H1 (cell line): ENCODE data around the gene STIM2. TPM values are rescaled to one million over a fixed set of nuclear protein-coding genes. Genes with fewer than 3 reads are reported as not detected.

Experiments used
- CTCF ChIA-PET: fragments of 300-600 bp; sonication (Branson Sonifier 250); formaldehyde crosslinking; loops from one replicate; lab custom pipeline; 2021; ENCODE audit not compliant: partially characterized antibody; lab: Charles Lee
- POLR2A ChIA-PET: fragments of 300-600 bp; sonication (Branson Sonifier 250); formaldehyde crosslinking; loops from one replicate; lab custom pipeline; 2021; ENCODE audit warnings: inconsistent platforms; ENCODE audit not compliant: partially characterized antibody; lab: Charles Lee
- DNase-seq, 2 experiments: peaks; one replicate each; pipeline versions ENCODE4 v3.0.0 to v3.0.0-alpha.2; 2010 to 2022; ENCODE audit warnings: low spot score in 2 of 2, low read depth in 1 of 2, mixed read lengths in 1 of 2
- FAIRE-seq: peaks from 2 replicates; lab custom pipeline; 2011; peaks lifted over from hg19 to GRCh38; lab: Jason Lieb, UNC
- H2AFZ ChIP-seq: 2 replicates; pipeline ENCODE4 v1.8.1; 2012; ENCODE audit warnings: low read length, inconsistent platforms
- H2AK5ac ChIP-seq: 2 replicates; pipeline ENCODE4 v1.6.1; 2013; ENCODE audit warnings: low read depth, low read length
- H2BK120ac ChIP-seq: replicated peaks from 2 replicates; pipeline ENCODE3; 2013; ENCODE audit warnings: low read depth, low read length, inconsistent platforms
- H2BK12ac ChIP-seq: 2 replicates; pipeline ENCODE4 v1.6.1; 2013; ENCODE audit warnings: low read depth, low read length
- H2BK15ac ChIP-seq: 2 replicates; pipeline ENCODE4 v1.6.1; 2013; ENCODE audit warnings: low read length
- H2BK20ac ChIP-seq: 2 replicates; pipeline ENCODE4 v1.6.1; 2013; ENCODE audit warnings: low read length
- H2BK5ac ChIP-seq: 2 replicates; pipeline ENCODE4 v1.6.1; 2013; ENCODE audit warnings: low read depth, low read length
- H3K14ac ChIP-seq: 2 replicates; pipeline ENCODE4 v1.6.1; 2013; ENCODE audit warnings: inconsistent platforms; ENCODE audit not compliant: insufficient read length
- H3K18ac ChIP-seq: 2 replicates; pipeline ENCODE4 v1.6.1; 2013; ENCODE audit warnings: low read length; ENCODE audit errors: extremely low read depth
- H3K23ac ChIP-seq: 2 replicates; pipeline ENCODE4 v1.6.1; 2013; ENCODE audit warnings: inconsistent platforms; ENCODE audit not compliant: insufficient read length
- H3K23me2 ChIP-seq: 2 replicates; pipeline ENCODE4 v1.6.1; 2013; ENCODE audit warnings: low read depth, low read length
- H3K27ac ChIP-seq: 2 replicates; pipeline ENCODE4 v1.6.1; 2011; ENCODE audit warnings: low read depth, low read length, inconsistent platforms
- H3K27me3 ChIP-seq, 4 experiments: replicated peaks in 1 of 4; 1 replicate in 1 of 4; 2 replicates in 3 of 4; pipeline versions ENCODE4 v1.6.1 to v1.8.1; 2011 to 2013; ENCODE audit warnings: low read length in 3 of 4, mild to moderate bottlenecking in 3 of 4, inconsistent platforms in 2 of 4, mixed read lengths in 2 of 4, moderate library complexity in 1 of 4; ENCODE audit not compliant: control insufficient read depth in 3 of 4, insufficient read depth in 3 of 4; ENCODE audit errors: extremely low read depth in 1 of 4
- H3K36me3 ChIP-seq, 4 experiments: 2 replicates each; pipeline versions ENCODE4 v1.6.1 to v1.8.1; 2011 to 2013; ENCODE audit warnings: mild to moderate bottlenecking in 4 of 4, low read length in 3 of 4, moderate library complexity in 2 of 4, control low read depth in 1 of 4, inconsistent platforms in 1 of 4; ENCODE audit not compliant: insufficient read depth in 4 of 4, control insufficient read depth in 2 of 4
- H3K4ac ChIP-seq: replicated peaks from 2 replicates; pipeline ENCODE3; 2013; ENCODE audit warnings: low read length, low read depth, mixed read lengths, inconsistent platforms; ENCODE audit not compliant: insufficient read length
- H3K4me1 ChIP-seq, 4 experiments: replicated peaks in 1 of 4; 1 replicate in 1 of 4; 2 replicates in 3 of 4; pipeline versions ENCODE4 v1.6.1 to v1.8.1; 2011 to 2013; ENCODE audit warnings: low read length in 3 of 4, inconsistent platforms in 2 of 4, mixed read lengths in 1 of 4; ENCODE audit not compliant: insufficient read depth in 4 of 4, control insufficient read depth in 3 of 4
- H3K4me2 ChIP-seq, 2 experiments: 2 replicates each; pipeline versions ENCODE4 v1.6.1 to v1.8.1; 2011 to 2013; ENCODE audit warnings: low read depth in 2 of 2, low read length in 2 of 2, control low read depth in 1 of 2, inconsistent platforms in 1 of 2, mild to moderate bottlenecking in 1 of 2; ENCODE audit not compliant: insufficient read depth in 1 of 2
- H3K4me3 ChIP-seq, 4 experiments: fragments of 200-600, 300-600 bp in 1 of 4; sonication (generic), shearing (Covaris generic), sonication (Bioruptor Twin) in 1 of 4; 2 replicates each; pipeline versions ENCODE4 v1.5.1 to v1.8.1; 2011 to 2016; ENCODE audit warnings: low read length in 4 of 4, low read depth in 3 of 4, control low read depth in 2 of 4, inconsistent platforms in 2 of 4, mild to moderate bottlenecking in 2 of 4, mixed read lengths in 1 of 4, moderate library complexity in 1 of 4; ENCODE audit not compliant: insufficient read depth in 2 of 4; ENCODE audit errors: extremely low read depth in 1 of 4
- H3K56ac ChIP-seq: replicated peaks from 2 replicates; pipeline ENCODE3; 2013; ENCODE audit warnings: low read depth, mild to moderate bottlenecking, mixed read lengths, low read length, inconsistent platforms; ENCODE audit not compliant: insufficient read length
- H3K79me1 ChIP-seq: 2 replicates; pipeline ENCODE4 v1.6.1; 2013; ENCODE audit warnings: low read depth, low read length, control low read depth
- H3K79me2 ChIP-seq, 2 experiments: 2 replicates each; pipeline versions ENCODE4 v1.6.1 to v1.8.1; 2012 to 2013; ENCODE audit warnings: low read length in 2 of 2, mild to moderate bottlenecking in 2 of 2, inconsistent platforms in 1 of 2; ENCODE audit not compliant: insufficient read depth in 2 of 2, control insufficient read depth in 1 of 2
- H3K9ac ChIP-seq, 4 experiments: replicated peaks in 1 of 4; 1 replicate in 1 of 4; 2 replicates in 3 of 4; pipeline versions ENCODE4 v1.6.1 to v1.8.1; 2011 to 2013; ENCODE audit warnings: low read depth in 3 of 4, low read length in 3 of 4, control low read depth in 2 of 4, mild to moderate bottlenecking in 2 of 4, moderate library complexity in 2 of 4, inconsistent platforms in 1 of 4; ENCODE audit errors: extremely low read depth in 1 of 4
- H3K9me3 ChIP-seq, 2 experiments: 2 replicates each; pipeline versions ENCODE4 v1.6.1 to v1.8.1; 2012 to 2013; ENCODE audit warnings: mild to moderate bottlenecking in 2 of 2, moderate library complexity in 2 of 2, control low read depth in 1 of 2, inconsistent platforms in 1 of 2, low read depth in 1 of 2, low read length in 1 of 2, mixed read lengths in 1 of 2; ENCODE audit not compliant: insufficient read depth in 2 of 2
- H4K20me1 ChIP-seq, 2 experiments: replicated peaks in 1 of 2; 2 replicates each; pipeline versions ENCODE3 to v1.8.1; 2011 to 2013; ENCODE audit warnings: inconsistent platforms in 2 of 2, low read length in 2 of 2, mild to moderate bottlenecking in 1 of 2; ENCODE audit not compliant: insufficient read depth in 2 of 2, control insufficient read depth in 1 of 2
- H4K5ac ChIP-seq: 2 replicates; pipeline ENCODE4 v1.6.1; 2013; ENCODE audit warnings: low read length, low read depth, mixed read lengths, inconsistent platforms; ENCODE audit not compliant: insufficient read length
- H4K8ac ChIP-seq: 2 replicates; pipeline ENCODE4 v1.8.0; 2013; ENCODE audit warnings: mild to moderate bottlenecking, moderate library complexity, low read length, inconsistent platforms; ENCODE audit not compliant: insufficient read depth; ENCODE audit errors: extremely low read depth
- H4K91ac ChIP-seq: replicated peaks from 2 replicates; pipeline ENCODE3; 2013; ENCODE audit warnings: low read length, mixed read lengths, inconsistent platforms; ENCODE audit not compliant: insufficient read length
- BRCA1 ChIP-seq: IDR thresholded peaks from 2 replicates; pipeline ENCODE4 v1.6.1; 2012; ENCODE audit warnings: low read depth, low read length, improper control_type of control experiment
- CBX5 ChIP-seq: fragments of 300-800, 300-1000 bp; sonication (generic); IDR thresholded peaks from 2 replicates; pipeline ENCODE4 v1.7.1; 2016; ENCODE audit warnings: antibody characterized with exemption, low read length, low read depth
- CTBP2 ChIP-seq: IDR thresholded peaks from 2 replicates; pipeline ENCODE4 v1.7.0; 2011; ENCODE audit warnings: borderline replicate concordance, mild to moderate bottlenecking, moderate library complexity, mixed read lengths, low read length; ENCODE audit not compliant: insufficient read depth, insufficient read length
- EP300 ChIP-seq, 2 experiments: IDR thresholded peaks; 1 replicate in 1 of 2; 2 replicates in 1 of 2; pipeline ENCODE4 v1.6.1; 2011 to 2012; ENCODE audit warnings: low read depth in 2 of 2, low read length in 2 of 2, mild to moderate bottlenecking in 2 of 2, borderline replicate concordance in 1 of 2, inconsistent platforms in 1 of 2, moderate library complexity in 1 of 2
- JUN ChIP-seq: IDR thresholded peaks from 2 replicates; pipeline ENCODE4 v1.6.1; 2011; ENCODE audit warnings: low read depth, mild to moderate bottlenecking, improper control_type of control experiment, low read length
- JUND ChIP-seq: IDR thresholded peaks from 2 replicates; pipeline ENCODE4 v1.6.1; 2011; ENCODE audit warnings: mild to moderate bottlenecking, improper control_type of control experiment, low read length
- KDM1A ChIP-seq: fragments of 200-600, 300-600 bp; sonication (generic); IDR thresholded peaks from 2 replicates; pipeline ENCODE4 v1.7.1; 2016; ENCODE audit warnings: mild to moderate bottlenecking, low read length, borderline replicate concordance
- KDM4A ChIP-seq: IDR thresholded peaks from one replicate; pipeline ENCODE4 v1.7.1; 2012; ENCODE audit warnings: low read depth, mild to moderate bottlenecking, moderate library complexity, low read length, inconsistent platforms; ENCODE audit not compliant: severe bottlenecking
- KDM5A ChIP-seq: fragments of 200-600 bp; IDR thresholded peaks from 2 replicates; pipeline ENCODE4 v1.7.1; 2012; ENCODE audit warnings: mild to moderate bottlenecking, low read length, inconsistent platforms, mixed read lengths
- MAFK ChIP-seq: IDR thresholded peaks from 2 replicates; pipeline ENCODE4 v1.6.1; 2012; ENCODE audit warnings: low read depth, mild to moderate bottlenecking, improper control_type of control experiment, low read length
- POLR2A ChIP-seq, 2 experiments: IDR thresholded peaks; 1 replicate in 1 of 2; 2 replicates in 1 of 2; pipeline ENCODE4 v1.6.1; 2011; ENCODE audit warnings: low read depth in 2 of 2, low read length in 2 of 2, mild to moderate bottlenecking in 2 of 2; ENCODE audit errors: control extremely low read depth in 1 of 2
- RXRA ChIP-seq: IDR thresholded peaks from 2 replicates; pipeline ENCODE4 v1.6.1; 2011; ENCODE audit warnings: low read depth, mild to moderate bottlenecking, low read length, moderate library complexity; ENCODE audit not compliant: insufficient read depth
- SIN3A ChIP-seq, 2 experiments: IDR thresholded peaks in 1 of 2; conservative IDR thresholded peaks in 1 of 2; 2 replicates each; pipeline ENCODE4 v1.6.1; 2011 to 2012; ENCODE audit warnings: low read length in 2 of 2, improper control_type of control experiment in 1 of 2, low read depth in 1 of 2, mild to moderate bottlenecking in 1 of 2
- SUZ12 ChIP-seq: fragments of 200-600 bp; sonication (generic); IDR thresholded peaks from 2 replicates; pipeline ENCODE4 v1.6.1; 2012; ENCODE audit warnings: mild to moderate bottlenecking, inconsistent platforms, low read length, moderate library complexity, mixed read lengths
- TAF7 ChIP-seq: optimal IDR thresholded peaks from 2 replicates; pipeline ENCODE3; 2011; ENCODE audit warnings: low read depth, mild to moderate bottlenecking, inconsistent platforms, low read length, moderate library complexity, borderline replicate concordance
- WGBS, 2 experiments: shearing (Covaris generic) in 1 of 2; methylation state at CpG; one replicate each; pipeline versions ENCODE4 v1.1.6 to v1.1.7; 2013 to 2015; ENCODE audit warnings: low lambda C conversion rate in 2 of 2, mixed read lengths in 2 of 2, inconsistent platforms in 1 of 2, low coverage in 1 of 2, missing lambda C conversion rate in 1 of 2; ENCODE audit not compliant: insufficient replicate concordance in 2 of 2, insufficient coverage in 1 of 2, insufficient read length in 1 of 2; ENCODE audit errors: extremely low coverage in 1 of 2, missing lambda C conversion rate in 1 of 2; 5-methylcytosine and 5-hydroxymethylcytosine counted together
- polyA plus RNA-seq, 7 experiments: library from polyadenylated mRNA; depleted of rRNA in 3 of 7; stranded (reverse) in 5 of 7; unstranded in 2 of 7; fragments of >200 nt in 5 of 7; fragments of 200-250 nt in 2 of 7; gene quantifications; 1 replicate in 5 of 7; 2 replicates in 1 of 7; 4 replicates in 1 of 7; pipeline versions ENCODE4 v1.2.1 to v1.2.3, GENCODE V29; 2011 to 2013; ENCODE audit warnings: missing spikeins in 2 of 7, mixed read lengths in 2 of 7
- total RNA-seq: library from RNA; stranded (reverse); fragmentation: NEBNext Ultra II Directional; extraction: Animal tissue kit (Norgen Biotek cat#: 25700); gene quantifications from 2 replicates; pipeline ENCODE4 v1.2.1, GENCODE V29; 2021

The STIM2 gene
- total and polyA plus RNA-seq, 2 of the 8 experiments (the other 6 are each of a cell fraction or from before 2014, with no cell fraction given), result 22.9 to 23.0 TPM

DNA sequence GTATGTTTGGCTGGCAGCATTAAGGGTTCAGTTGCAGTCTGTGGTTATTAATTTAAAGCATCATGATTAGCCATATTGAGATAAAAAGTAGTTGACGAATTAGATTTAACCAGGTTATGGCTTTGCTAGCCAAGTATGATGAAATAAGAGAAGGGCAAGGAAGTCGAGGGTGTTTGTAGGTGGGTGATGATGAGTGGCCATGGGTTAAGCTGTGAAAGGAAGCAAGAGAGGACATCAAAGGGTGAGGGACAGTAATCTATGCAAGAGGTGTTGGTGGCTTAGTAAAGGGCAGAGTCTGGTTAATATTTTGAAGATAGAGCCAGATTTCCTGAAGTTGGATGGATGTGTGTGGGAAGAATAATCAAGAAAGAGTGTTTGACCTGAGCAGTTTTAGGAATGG lies 44.5 kb downstream of the STIM2 start:
- H3K4ac ChIP-seq, result no peak overlapping the region
- ChIA-PET POLR2A (no interaction called here), CTCF (no interaction called here)
- H4K8ac ChIP-seq, result no peak overlapping the region
- peaks cover 4% of the 10 kb centered on the region in 2 experiments for H4K20me1 ChIP-seq
- H3K14ac ChIP-seq, result no peak overlapping the region
- no peak overlapping the region for H3K23ac ChIP-seq
- peaks cover 0 to 9% of the 10 kb centered on the region in 2 experiments; a peak in 2 of 4 replicates for H3K79me2 ChIP-seq
- no peak overlapping the region for H2BK5ac ChIP-seq
- no peak overlapping the region for H3K18ac ChIP-seq
- no peaks in the 10 kb centered on the region; the same call in none of the 2 replicates for H3K79me1 ChIP-seq
- WGBS, 2 experiments, result 87% methylated on average over 2 of the region's 2 CpGs; no CpG with 5 or more reads in 1 of the 2 experiments
- no peak overlapping the region for H2BK12ac ChIP-seq
- no peaks in the 10 kb centered on the region for H3K9me3 ChIP-seq
- no peak overlapping the region for H3K4me2 ChIP-seq
- no peak overlapping the region for H2BK15ac ChIP-seq
- H3K4me1 ChIP-seq, result peaks cover 0 to 5% (median 3%) of the 10 kb centered on the region in 4 experiments; a peak in 4 of 7 replicates
- H4K91ac ChIP-seq, result no peak overlapping the region
- no peak overlapping the region for H2BK20ac ChIP-seq
- H3K9ac ChIP-seq, result no peak overlapping the region
- H3K23me2 ChIP-seq, result no peaks in the 10 kb centered on the region
- no peak overlapping the region for H4K5ac ChIP-seq
- no peak overlapping the region for H2AK5ac ChIP-seq
- no peak overlapping the region for H3K4me3 ChIP-seq
- FAIRE-seq (peak; percentile 55), DNase-seq (no peak)
- no peaks in the 10 kb centered on the region for H3K36me3 ChIP-seq
- H3K27ac ChIP-seq, result no peak overlapping the region
- H2BK120ac ChIP-seq, result no peak overlapping the region
- no peaks in the 10 kb centered on the region for H3K27me3 ChIP-seq
- no peak overlapping the region for H2AFZ ChIP-seq
- H3K56ac ChIP-seq, result no peak overlapping the region
- TF ChIP-seq JUN (no peak), RXRA (no peak), SUZ12 (no peak), EP300 (IDR thresholded peaks at IDR 0.05; ENCODE audit: borderline replicate concordance in 1 of 2, low read depth in 2 of 2, low read length in 2 of 2) (no peak), CBX5 (no peak), JUND (no peak), KDM1A (no peak), MAFK (no peak), KDM4A (no peak), CTBP2 (no peak), TAF7 (no peak), SIN3A (conservative IDR thresholded peaks at IDR 0.05 in 1 of 2, IDR thresholded peaks at IDR 0.05 in 1 of 2; ENCODE audit: low read depth in 1 of 2, low read length in 2 of 2) (no peak), POLR2A (IDR thresholded peaks at IDR 0.05; ENCODE audit: control extremely low read depth in 1 of 2, low read depth in 2 of 2, low read length in 2 of 2) (no peak), BRCA1 (no peak), KDM5A (no peak)
